Measurements from ENCODE around the gene SDC1. TPM values are rescaled to one million over a fixed set of nuclear protein-coding genes. Genes with fewer than 3 reads are reported as not detected.
"Not testable (repeated sequence)": the region's sequence is repeated elsewhere in the genome, so short reads cannot be mapped to it uniquely, and the experiment has no call there.

The SDC1 gene
- total RNA-seq, 4 donors from 2014 or later: 729 to 864 (median 835) TPM

DNA sequence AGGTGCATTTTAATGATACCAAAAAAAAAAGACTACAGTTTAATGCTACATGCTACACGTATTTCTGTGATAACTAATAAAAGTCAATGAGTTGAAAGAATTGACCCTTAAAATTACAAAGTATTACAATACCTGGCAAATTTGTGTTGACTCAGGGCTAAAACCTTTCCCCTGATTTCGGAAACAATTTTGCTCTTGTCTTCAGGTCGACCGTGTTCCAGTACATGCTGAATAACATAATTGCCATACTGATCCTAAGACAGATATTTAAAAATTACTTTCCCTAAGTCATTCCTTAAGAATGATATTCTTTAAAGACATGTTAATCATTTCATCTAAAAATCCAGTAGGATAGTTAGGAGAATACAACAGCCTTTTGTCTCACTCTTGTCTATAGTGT, 29.8 kb upstream of the SDC1 start:
- H3K4me3 ChIP-seq (ENCODE audit: low read depth, poor library complexity, severe bottlenecking): no peak overlapping the region
- intact Hi-C loops (cut with DNase I; ENCODE audit: low total_unique reads): no loop called here
- 93 to 94% methylated on average over 4 of the region's 4 CpGs for WGBS, 2 donors
- TF ChIP-seq, protein P1, sequence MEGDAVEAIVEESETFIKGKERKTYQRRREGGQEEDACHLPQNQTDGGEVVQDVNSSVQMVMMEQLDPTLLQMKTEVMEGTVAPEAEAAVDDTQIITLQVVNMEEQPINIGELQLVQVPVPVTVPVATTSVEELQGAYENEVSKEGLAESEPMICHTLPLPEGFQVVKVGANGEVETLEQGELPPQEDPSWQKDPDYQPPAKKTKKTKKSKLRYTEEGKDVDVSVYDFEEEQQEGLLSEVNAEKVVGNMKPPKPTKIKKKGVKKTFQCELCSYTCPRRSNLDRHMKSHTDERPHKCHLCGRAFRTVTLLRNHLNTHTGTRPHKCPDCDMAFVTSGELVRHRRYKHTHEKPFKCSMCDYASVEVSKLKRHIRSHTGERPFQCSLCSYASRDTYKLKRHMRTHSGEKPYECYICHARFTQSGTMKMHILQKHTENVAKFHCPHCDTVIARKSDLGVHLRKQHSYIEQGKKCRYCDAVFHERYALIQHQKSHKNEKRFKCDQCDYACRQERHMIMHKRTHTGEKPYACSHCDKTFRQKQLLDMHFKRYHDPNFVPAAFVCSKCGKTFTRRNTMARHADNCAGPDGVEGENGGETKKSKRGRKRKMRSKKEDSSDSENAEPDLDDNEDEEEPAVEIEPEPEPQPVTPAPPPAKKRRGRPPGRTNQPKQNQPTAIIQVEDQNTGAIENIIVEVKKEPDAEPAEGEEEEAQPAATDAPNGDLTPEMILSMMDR (IDR thresholded peaks at IDR 0.05): no peak
- no peak for TF ChIP-seq POLR2A (IDR thresholded peaks at IDR 0.05)
- DNase-seq (ENCODE audit: low spot score in 2 of 2): no peak

DNA sequence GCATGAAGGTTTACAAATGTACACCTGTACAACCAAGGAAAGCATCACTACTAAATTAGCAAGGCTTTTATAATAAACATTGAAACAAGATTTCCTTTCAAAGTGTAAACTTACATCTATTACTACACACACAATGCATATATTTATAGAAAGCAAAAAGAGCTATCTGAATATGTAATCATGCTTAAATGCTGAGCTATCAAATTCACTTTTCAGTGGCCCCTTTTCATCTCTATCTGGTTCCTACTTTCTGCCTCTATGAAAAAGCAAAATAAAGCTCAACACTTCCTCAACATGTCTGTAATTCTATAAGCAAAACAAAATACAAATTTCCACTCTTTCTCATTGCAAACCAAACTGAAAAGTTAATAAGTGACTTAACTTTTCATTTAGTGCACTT, 25.5 kb upstream of the SDC1 start:
- H3K4me3 ChIP-seq (ENCODE audit: low read depth, poor library complexity, severe bottlenecking): no peak overlapping the region
- DNase-seq (ENCODE audit: low spot score in 2 of 2): no peak
- TF ChIP-seq POLR2A (IDR thresholded peaks at IDR 0.05): no peak
- TF ChIP-seq, protein P1 (IDR thresholded peaks at IDR 0.05): no peak
- intact Hi-C loops (cut with DNase I; ENCODE audit: low total_unique reads): no loop called here

DNA sequence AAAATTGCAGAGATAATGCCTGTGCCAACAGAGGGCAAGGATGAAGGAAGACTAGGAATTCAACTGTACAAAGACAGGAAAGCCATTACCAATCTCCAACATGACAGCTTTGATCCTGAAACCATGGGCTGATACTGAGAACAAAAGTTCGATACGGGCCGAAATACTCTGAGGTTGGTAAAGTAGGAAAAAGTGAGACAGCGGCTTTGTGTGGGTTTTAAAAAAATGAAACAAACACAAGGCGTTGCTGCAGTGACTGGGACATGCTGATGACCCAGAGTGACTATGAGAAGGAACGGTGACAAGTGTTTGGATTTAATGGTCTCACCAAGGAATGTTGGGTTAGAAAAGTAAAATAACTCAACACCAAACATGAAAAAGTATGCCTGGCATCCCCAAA, 24.2 kb upstream of the SDC1 start:
- intact Hi-C loops (cut with DNase I; ENCODE audit: low total_unique reads): no loop called here
- 93 to 94% methylated on average over 6 of the region's 6 CpGs for WGBS, 2 donors
- TF ChIP-seq, protein P1 (IDR thresholded peaks at IDR 0.05): no peak
- TF ChIP-seq POLR2A (IDR thresholded peaks at IDR 0.05): no peak
- no peak overlapping the region for H3K4me3 ChIP-seq (ENCODE audit: low read depth, poor library complexity, severe bottlenecking)
- DNase-seq (ENCODE audit: low spot score in 2 of 2): no peak

DNA sequence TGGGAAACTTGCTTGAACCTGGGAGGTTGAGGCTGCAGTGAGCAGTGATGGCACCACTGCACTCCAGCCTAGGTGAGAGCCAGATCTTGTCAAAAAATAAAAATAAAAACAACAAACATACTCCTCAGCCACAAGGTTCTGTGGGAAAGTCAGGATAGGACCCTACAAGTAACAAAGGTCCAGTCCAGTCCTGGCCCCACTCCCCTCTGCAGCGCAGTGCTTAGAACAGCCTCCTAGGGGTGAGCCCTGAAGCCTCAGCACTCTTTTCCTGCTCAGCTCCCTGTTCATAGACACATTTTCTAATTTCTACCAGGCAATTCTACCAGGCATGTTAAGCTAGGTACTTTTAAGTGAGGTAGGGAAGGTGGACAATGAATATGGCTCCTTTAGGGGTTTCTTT, 22.2 kb upstream of the SDC1 start:
- no peak overlapping the region for H3K4me3 ChIP-seq (ENCODE audit: low read depth, poor library complexity, severe bottlenecking)
- no peak for TF ChIP-seq POLR2A (IDR thresholded peaks at IDR 0.05)
- TF ChIP-seq, protein P1 (IDR thresholded peaks at IDR 0.05): no peak
- intact Hi-C loops (cut with DNase I; ENCODE audit: low total_unique reads): no loop called here
- no peak for DNase-seq (ENCODE audit: low spot score in 2 of 2)
- 95 to 96% methylated on average over 1 of the region's 1 CpG for WGBS, 2 donors

DNA sequence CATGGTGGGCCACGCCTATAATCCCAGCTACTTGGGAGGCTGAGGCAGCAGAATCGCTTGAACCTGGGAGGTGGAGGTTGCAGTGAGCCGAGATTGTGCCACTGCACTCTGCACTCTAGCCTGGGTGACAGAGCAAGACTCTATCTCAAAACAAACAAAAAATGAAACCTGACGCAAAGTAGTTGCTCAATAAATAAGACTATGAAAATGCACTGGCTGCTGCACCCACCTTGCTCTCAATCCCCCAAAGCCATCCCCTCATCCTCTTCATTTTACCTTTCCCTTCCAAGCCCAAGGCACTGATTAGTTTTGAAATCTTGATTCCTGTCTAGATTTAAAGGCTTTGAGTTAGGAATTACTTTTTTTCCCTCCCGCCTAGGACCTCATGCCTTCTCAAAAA, 18.7 kb upstream of the SDC1 start:
- DNase-seq (ENCODE audit: low spot score in 2 of 2); intact Hi-C loops (cut with DNase I; ENCODE audit: low total_unique reads); H3K4me3 ChIP-seq (ENCODE audit: low read depth, poor library complexity, severe bottlenecking): not testable (repeated sequence)
- 98% methylated on average over 5 of the region's 5 CpGs for WGBS, 2 donors

DNA sequence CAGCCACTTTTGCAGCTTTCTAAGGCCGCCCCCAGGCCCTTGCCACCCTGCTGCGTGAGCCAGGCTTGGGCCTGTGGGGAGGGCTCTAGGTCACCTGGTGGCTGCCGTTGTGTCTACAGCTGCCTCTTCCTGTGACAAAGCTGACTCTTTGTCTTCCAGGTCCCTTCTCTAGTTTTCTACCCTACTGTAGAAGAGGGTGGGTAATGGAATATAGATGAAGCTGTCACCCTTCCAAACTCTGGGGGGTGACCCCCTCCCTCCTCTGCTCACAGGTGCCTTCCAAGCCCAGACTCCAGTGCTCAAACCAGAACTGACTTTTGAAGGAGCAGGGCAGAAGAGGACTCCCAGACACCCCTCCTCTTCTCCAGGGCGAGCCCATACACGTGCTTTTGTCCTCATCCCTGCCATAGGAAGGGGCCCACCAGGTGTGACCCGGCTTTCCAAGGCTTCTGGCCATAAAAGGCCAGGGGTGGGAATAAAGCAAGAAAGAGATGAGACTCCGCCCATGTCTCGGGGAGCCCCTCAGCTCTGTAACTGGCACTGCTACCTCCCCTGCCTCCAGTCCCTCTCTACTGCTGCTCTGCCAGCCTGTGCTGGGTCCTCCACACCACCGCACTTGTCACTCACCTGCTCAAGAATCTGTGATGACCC, 17.9 kb upstream of the SDC1 start:
- TF ChIP-seq POLR2A (IDR thresholded peaks at IDR 0.05): no peak
- TF ChIP-seq, protein P1 (IDR thresholded peaks at IDR 0.05): no peak
- no peak for DNase-seq (ENCODE audit: low spot score in 2 of 2)
- WGBS, 2 donors: 58 to 63% methylated on average over 9 of the region's 9 CpGs
- no peak overlapping the region for H3K4me3 ChIP-seq (ENCODE audit: low read depth, poor library complexity, severe bottlenecking)
- intact Hi-C loops (cut with DNase I; ENCODE audit: low total_unique reads): no loop called here
